GM19239 (cell line): ENCODE results near the gene C12orf54.
"Not testable (repeated sequence)": the region's sequence is repeated elsewhere in the genome, so short reads cannot be mapped to it uniquely, and the experiment has no call there.

ENCODE experiments used
- DNase-seq: peaks from one replicate; pipeline ENCODE4 v3.0.0; 2011; ENCODE audit warnings: low spot score; ENCODE audit not compliant: insufficient read length
- FAIRE-seq: peaks from 2 replicates; lab custom pipeline; 2011; peaks lifted over from hg19 to GRCh38; lab: Jason Lieb, UNC

The C12orf54 gene

GRCh38 chr12:48506836-48507235 lies 24.5 kb downstream of the C12orf54 start:
- DNase-seq, FAIRE-seq: not testable (repeated sequence)

- FAIRE-seq (no peak), DNase-seq (no peak)
These were observed 26.7 kb downstream of the C12orf54 start for GRCh38 chr12:48508987-48509386.

GRCh38 chr12:48510111-48510510 lies 27.8 kb downstream of the C12orf54 start:
- FAIRE-seq, result no peak
- no peak for DNase-seq

- DNase-seq (no peak), FAIRE-seq (peak; percentile 58)
These were observed 30.6 kb downstream of the C12orf54 start for GRCh38 chr12:48512855-48513254.

- no peak for DNase-seq
- no peak for FAIRE-seq
These were observed 32.4 kb downstream of the C12orf54 start for GRCh38 chr12:48514728-48515127.

GRCh38 chr12:48520381-48520780 lies 38.1 kb downstream of the C12orf54 start:
- not testable (repeated sequence) for FAIRE-seq, DNase-seq

- FAIRE-seq (no peak), DNase-seq (no peak)
These were observed 43.0 kb downstream of the C12orf54 start, which contains the start of gene OR8S1 for GRCh38 chr12:48525332-48525731. Gene OR8S1, plus strand, starts transcription at chr12:48525632. Its CDS starts 0 bp downstream, at chr12:48525632.

- FAIRE-seq (no peak), DNase-seq (no peak)
These were observed 45.8 kb downstream of the C12orf54 start for GRCh38 chr12:48527891-48528670.

- no peak for FAIRE-seq
- DNase-seq, result no peak
These were observed 50.3 kb downstream of the C12orf54 start for GRCh38 chr12:48532601-48533000.

GRCh38 chr12:48536602-48537001 lies 54.3 kb downstream of the C12orf54 start:
- no peak for FAIRE-seq
- DNase-seq, result no peak

- no peak for FAIRE-seq
- DNase-seq, result no peak
These were observed 60.1 kb downstream of the C12orf54 start for GRCh38 chr12:48542300-48542928.

- FAIRE-seq (no peak), DNase-seq (no peak)
These were observed 63.7 kb downstream of the C12orf54 start for GRCh38 chr12:48545833-48546469.
